HEK293 (cell line): ENCODE results near the gene COMP.

ENCODE experiments used
- CTCF ChIA-PET: fragments of 350-600 bp; formaldehyde crosslinking; extraction: SDS; loops from one replicate; lab custom pipeline; 2021; ENCODE audit warnings: antibody characterized with exemption; lab: Yijun Ruan, JAX
- POLR2A ChIA-PET: fragments of 300-600 bp; formaldehyde crosslinking; extraction: SDS; loops from one replicate; lab custom pipeline; 2020; ENCODE audit warnings: antibody characterized with exemption, inconsistent platforms; lab: Yijun Ruan, JAX
- H3K27ac ChIP-seq: fragments of 200-500 bp; sonication (Bioruptor generic); 2 replicates; pipeline ENCODE4 v1.5.1; 2014; ENCODE audit warnings: low read depth, low read length, control low read depth, inconsistent platforms; ENCODE audit errors: extremely low read depth
- H3K36me3 ChIP-seq, 2 experiments: fragments of 200-500 bp in 1 of 2; sonication (Bioruptor generic) in 1 of 2; 1 replicate in 1 of 2; 2 replicates in 1 of 2; pipeline ENCODE4 v1.5.1; 2014 to 2017; ENCODE audit warnings: inconsistent platforms in 2 of 2, low read length in 2 of 2; ENCODE audit not compliant: control insufficient read depth in 2 of 2, insufficient read depth in 1 of 2
- H3K4me1 ChIP-seq: fragments of 200-500 bp; sonication (Bioruptor generic); 2 replicates; pipeline ENCODE4 v1.5.1; 2014; ENCODE audit warnings: mild to moderate bottlenecking, low read length, inconsistent platforms; ENCODE audit not compliant: control insufficient read depth, insufficient read depth
- H3K4me3 ChIP-seq: 2 replicates; pipeline ENCODE4 v1.5.1; 2011; ENCODE audit warnings: low read depth, mild to moderate bottlenecking, control low read depth, low read length, moderate library complexity
- H3K9me3 ChIP-seq: fragments of 200-500 bp; sonication (Bioruptor generic); 2 replicates; pipeline ENCODE4 v1.5.1; 2014; ENCODE audit warnings: low read depth, low read length, inconsistent platforms; ENCODE audit not compliant: control insufficient read depth, insufficient read depth
- GLIS1 ChIP-seq: fragments of 450-650 bp; formaldehyde crosslinking; IDR thresholded peaks from 2 replicates; pipeline ENCODE4 v1.5.1; 2016; ENCODE audit warnings: missing biosample characterization, missing genetic modification characterization
- SALL2 ChIP-seq: fragments of 450-650 bp; formaldehyde crosslinking; IDR thresholded peaks from 2 replicates; pipeline ENCODE4 v1.5.0; 2017; ENCODE audit warnings: missing biosample characterization, mild to moderate bottlenecking, missing genetic modification characterization, borderline replicate concordance
- ZBTB17 ChIP-seq: fragments of 450-650 bp; formaldehyde crosslinking; IDR thresholded peaks from 2 replicates; pipeline ENCODE4 v1.5.1; 2016; ENCODE audit warnings: missing biosample characterization, missing genetic modification characterization
- ZFHX2 ChIP-seq: fragments of 450-650 bp; formaldehyde crosslinking; conservative IDR thresholded peaks from 2 replicates; pipeline ENCODE4 v1.5.1; 2016; ENCODE audit warnings: missing biosample characterization, missing genetic modification characterization
- ZNF133 ChIP-seq: fragments of 450-650 bp; formaldehyde crosslinking; IDR thresholded peaks from 2 replicates; pipeline ENCODE4 v1.5.1; 2016; ENCODE audit warnings: missing biosample characterization, missing genetic modification characterization
- ZNF221 ChIP-seq: fragments of 450-650 bp; formaldehyde crosslinking; IDR thresholded peaks from 2 replicates; pipeline ENCODE4 v1.5.1; 2017; ENCODE audit warnings: missing biosample characterization, missing genetic modification characterization, borderline replicate concordance
- ZNF24 ChIP-seq: fragments of 450-650 bp; formaldehyde crosslinking; IDR thresholded peaks from 2 replicates; pipeline ENCODE4 v1.5.1; 2016; ENCODE audit warnings: missing biosample characterization, missing genetic modification characterization
- ZNF26 ChIP-seq: fragments of 450-650 bp; formaldehyde crosslinking; IDR thresholded peaks from 2 replicates; pipeline ENCODE4 v1.5.1; 2016; ENCODE audit warnings: missing biosample characterization, missing genetic modification characterization
- ZNF302 ChIP-seq: fragments of 450-650 bp; formaldehyde crosslinking; IDR thresholded peaks from 2 replicates; pipeline ENCODE4 v1.5.1; 2016; ENCODE audit warnings: missing biosample characterization, missing genetic modification characterization, low read depth
- ZNF354C ChIP-seq: fragments of 450-650 bp; formaldehyde crosslinking; IDR thresholded peaks from 2 replicates; pipeline ENCODE4 v1.5.1; 2016; ENCODE audit warnings: missing biosample characterization, missing genetic modification characterization, low read depth, borderline replicate concordance
- ZNF48 ChIP-seq: fragments of 450-650 bp; formaldehyde crosslinking; IDR thresholded peaks from 2 replicates; pipeline ENCODE4 v1.5.1; 2016; ENCODE audit warnings: missing biosample characterization, missing genetic modification characterization
- ZNF501 ChIP-seq: fragments of 450-650 bp; formaldehyde crosslinking; IDR thresholded peaks from 2 replicates; pipeline ENCODE4 v1.5.1; 2016; ENCODE audit warnings: missing biosample characterization, missing genetic modification characterization
- ZNF529 ChIP-seq: fragments of 450-650 bp; formaldehyde crosslinking; IDR thresholded peaks from 2 replicates; pipeline ENCODE4 v1.5.1; 2017; ENCODE audit warnings: missing genetic modification characterization, missing biosample characterization; ENCODE audit not compliant: insufficient replicate concordance
- ZSCAN30 ChIP-seq: fragments of 450-650 bp; IDR thresholded peaks from 2 replicates; pipeline ENCODE4 v1.5.1; 2018; ENCODE audit warnings: missing biosample characterization, mild to moderate bottlenecking, missing genetic modification characterization, moderate library complexity

Gene COMP

GRCh38 chr19:18783958-18784785 is 6.9 kb downstream of the COMP start:
- ChIA-PET CTCF (interaction anchor here (1.0 kb wide), 1 partner anchor 63 kb away, joined by 3 read pairs; no protein-coding TSS in a partner anchor), POLR2A (no interaction called here)
- no peaks in the 10 kb centered on the region for H3K36me3 ChIP-seq
- H3K4me1 ChIP-seq = peaks cover 4% of the 10 kb centered on the region
- TF ChIP-seq ZNF221 (tag by site-specific recombination) (no peak), ZBTB17 (tag by site-specific recombination) (no peak), ZNF501 (no peak), ZNF24 (no peak), GLIS1 (tag by site-specific recombination) (no peak), ZNF26 (no peak), ZNF133 (tag by site-specific recombination) (no peak)
- no peak overlapping the region for H3K4me3 ChIP-seq
- H3K27ac ChIP-seq = no peak overlapping the region
- no peaks in the 10 kb centered on the region for H3K9me3 ChIP-seq

- CTCF ChIA-PET = interaction anchor here (0.9 kb wide), 1 partner anchor 10 kb away, joined by 3 read pairs; no protein-coding TSS in a partner anchor
- Histone ChIP-seq H3K4me3 (no peak overlapping the region), H3K4me1 (peaks cover 4% of the 10 kb centered on the region), H3K36me3 (no peaks in the 10 kb centered on the region), H3K9me3 (no peaks in the 10 kb centered on the region), H3K27ac (no peak overlapping the region)
- POLR2A ChIA-PET = no interaction called here
- TF ChIP-seq ZNF529 (no peak), ZNF302 (no peak), ZNF48 (tag by site-specific recombination) (no peak)
Measured at GRCh38 chr19:18782559-18783225, 8.4 kb downstream of the COMP start.

DNA sequence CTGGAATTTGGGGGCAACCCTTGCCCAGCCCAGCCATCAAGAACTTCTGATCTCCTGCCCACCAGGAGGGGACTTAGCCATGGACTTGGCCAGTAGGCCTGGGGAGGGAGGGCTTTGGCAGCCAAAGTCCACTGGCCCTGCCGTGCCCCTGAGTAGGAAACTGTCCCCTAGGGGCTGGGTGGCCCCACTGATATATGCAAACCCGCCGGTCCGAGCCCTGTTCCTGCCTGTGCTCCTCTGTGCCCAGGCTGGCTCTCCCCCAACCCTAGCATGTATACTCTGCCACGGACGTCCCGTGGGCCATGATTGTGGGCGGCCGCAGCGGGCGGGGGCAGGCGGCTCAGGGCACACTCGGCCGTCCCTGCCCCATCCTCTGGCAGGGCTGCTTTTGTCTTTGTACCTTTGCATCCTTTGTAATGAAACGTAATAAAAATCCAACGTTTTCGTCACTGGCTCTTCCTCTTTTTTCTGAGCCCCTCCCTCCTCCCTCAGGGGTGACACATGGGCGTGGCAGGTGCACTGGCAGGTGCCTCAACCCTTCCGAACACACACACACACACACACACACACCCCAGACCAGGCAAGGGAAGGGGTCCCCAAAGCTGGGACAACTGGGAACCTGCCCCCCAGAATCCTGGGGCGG is 9.1 kb downstream of the COMP start:
- CTCF ChIA-PET = interaction anchor here (0.9 kb wide), 1 partner anchor 10 kb away, joined by 3 read pairs; no protein-coding TSS in a partner anchor
- H3K36me3 ChIP-seq = no peaks in the 10 kb centered on the region
- POLR2A ChIA-PET = no interaction called here
- TF ChIP-seq ZSCAN30 (tag by site-specific recombination) (no peak), ZNF354C (tag by site-specific recombination) (no peak), SALL2 (tag by site-specific recombination) (no peak), ZNF221 (tag by site-specific recombination) (no peak), ZFHX2 (tag by site-specific recombination) (peak; percentile 33; the same call in 1 of the 2 replicates)
- no peak overlapping the region for H3K27ac ChIP-seq
- H3K9me3 ChIP-seq = no peaks in the 10 kb centered on the region
- peaks cover 4% of the 10 kb centered on the region for H3K4me1 ChIP-seq
- no peak overlapping the region for H3K4me3 ChIP-seq
